IPS-20b (cell line): ENCODE results near the gene AP5Z1.

Experiments
- H3K27ac ChIP-seq: one replicate; pipeline ENCODE4 v1.5.1; 2013; ENCODE audit warnings: low read length
- H3K27me3 ChIP-seq: 2 replicates; pipeline ENCODE4 v1.6.1; 2013; ENCODE audit warnings: mild to moderate bottlenecking, low read length, inconsistent platforms; ENCODE audit not compliant: insufficient read depth
- H3K36me3 ChIP-seq: 2 replicates; pipeline ENCODE4 v1.6.1; 2013; ENCODE audit warnings: low read depth, mild to moderate bottlenecking, inconsistent platforms, low read length, moderate library complexity; ENCODE audit not compliant: insufficient read depth
- H3K4me1 ChIP-seq: 2 replicates; pipeline ENCODE4 v1.6.1; 2013; ENCODE audit warnings: mild to moderate bottlenecking, control low read depth, inconsistent platforms, low read length, moderate library complexity; ENCODE audit not compliant: insufficient read depth
- H3K4me3 ChIP-seq: 2 replicates; pipeline ENCODE4 v1.5.1; 2013; ENCODE audit warnings: mild to moderate bottlenecking, low read length, inconsistent platforms
- H3K9ac ChIP-seq: 2 replicates; pipeline ENCODE4 v1.6.1; 2013; ENCODE audit warnings: low read depth, mild to moderate bottlenecking, inconsistent platforms, low read length, moderate library complexity
- H3K9me3 ChIP-seq: 2 replicates; pipeline ENCODE4 v1.6.1; 2013; ENCODE audit warnings: mild to moderate bottlenecking, low read depth, low read length, inconsistent platforms; ENCODE audit not compliant: insufficient read depth

Gene AP5Z1

DNA sequence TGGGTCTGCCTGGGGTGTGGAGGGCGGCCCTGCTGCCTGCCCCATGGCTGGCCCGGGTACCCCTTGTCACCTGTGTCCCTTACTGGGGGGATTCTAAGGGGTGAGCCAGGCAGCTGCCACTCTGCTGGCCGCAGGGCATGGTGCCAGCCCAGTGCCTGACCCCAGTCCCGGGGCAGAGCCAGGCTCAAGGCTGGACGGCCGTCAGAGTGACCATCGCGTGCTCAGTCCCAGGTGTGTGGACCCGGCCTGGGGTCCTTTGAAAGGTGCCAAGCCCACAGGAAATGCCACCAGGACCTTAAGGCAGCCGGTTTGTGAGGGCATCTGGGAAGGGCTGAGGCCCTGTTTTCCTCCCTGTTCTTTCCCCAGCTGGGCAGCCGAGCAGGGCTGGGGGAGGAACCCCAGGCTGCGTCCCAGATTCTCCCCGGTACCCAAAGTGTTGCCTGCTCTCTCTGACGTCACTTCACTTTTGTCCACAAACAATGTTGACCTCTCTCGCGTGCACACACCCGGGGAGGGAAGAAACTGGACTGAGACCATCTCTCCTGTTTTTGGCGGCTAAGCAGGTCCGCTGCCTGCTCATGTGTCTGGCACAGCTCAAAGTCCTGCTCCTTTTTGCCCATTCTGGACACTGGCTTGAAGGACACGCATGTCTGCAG lies 48.8 kb downstream of the AP5Z1 start:
- H3K27ac ChIP-seq = no peak overlapping the region
- no peaks in the 10 kb centered on the region for H3K27me3 ChIP-seq
- no peaks in the 10 kb centered on the region for H3K4me1 ChIP-seq
- no peak overlapping the region for H3K9ac ChIP-seq
- H3K4me3 ChIP-seq = no peak overlapping the region
- no peaks in the 10 kb centered on the region for H3K9me3 ChIP-seq
- no peaks in the 10 kb centered on the region for H3K36me3 ChIP-seq

DNA sequence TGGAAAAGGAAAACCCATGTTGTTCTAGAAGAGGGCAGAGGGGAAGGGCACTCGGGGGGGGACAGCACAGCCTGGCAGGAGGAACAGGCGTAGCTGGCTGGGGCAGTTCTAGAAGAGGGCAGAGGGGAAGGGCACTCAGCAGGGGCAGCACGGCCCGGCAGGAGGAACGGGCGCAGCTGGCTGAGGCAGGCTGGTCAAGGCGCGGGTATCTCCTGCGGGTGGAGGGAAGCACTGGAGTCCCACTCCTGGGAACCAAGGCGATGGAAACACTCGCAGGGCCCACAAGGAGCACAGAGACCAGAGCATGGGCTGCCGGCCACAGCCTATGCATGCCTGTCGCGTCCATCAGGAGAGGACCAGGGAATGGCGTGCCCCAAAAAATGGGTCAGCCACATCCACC lies 49.7 kb downstream of the AP5Z1 start:
- no peaks in the 10 kb centered on the region for H3K27me3 ChIP-seq
- H3K4me3 ChIP-seq = no peak overlapping the region
- no peaks in the 10 kb centered on the region for H3K4me1 ChIP-seq
- H3K9ac ChIP-seq = no peak overlapping the region
- H3K9me3 ChIP-seq = no peaks in the 10 kb centered on the region
- H3K27ac ChIP-seq = no peak overlapping the region
- H3K36me3 ChIP-seq = no peaks in the 10 kb centered on the region

- Histone ChIP-seq H3K4me3 (no peak overlapping the region), H3K9me3 (no peaks in the 10 kb centered on the region), H3K27me3 (no peaks in the 10 kb centered on the region), H3K4me1 (no peaks in the 10 kb centered on the region), H3K27ac (no peak overlapping the region), H3K9ac (no peak overlapping the region), H3K36me3 (no peaks in the 10 kb centered on the region)
These were observed 53.4 kb downstream of the AP5Z1 start for GRCh38 chr7:4828720-4829383.

GRCh38 chr7:4830176-4830575 lies 54.8 kb downstream of the AP5Z1 start:
- Histone ChIP-seq H3K27me3 (no peaks in the 10 kb centered on the region), H3K36me3 (no peaks in the 10 kb centered on the region), H3K4me1 (no peaks in the 10 kb centered on the region), H3K9ac (no peak overlapping the region), H3K27ac (no peak overlapping the region), H3K4me3 (no peak overlapping the region), H3K9me3 (no peaks in the 10 kb centered on the region)

DNA sequence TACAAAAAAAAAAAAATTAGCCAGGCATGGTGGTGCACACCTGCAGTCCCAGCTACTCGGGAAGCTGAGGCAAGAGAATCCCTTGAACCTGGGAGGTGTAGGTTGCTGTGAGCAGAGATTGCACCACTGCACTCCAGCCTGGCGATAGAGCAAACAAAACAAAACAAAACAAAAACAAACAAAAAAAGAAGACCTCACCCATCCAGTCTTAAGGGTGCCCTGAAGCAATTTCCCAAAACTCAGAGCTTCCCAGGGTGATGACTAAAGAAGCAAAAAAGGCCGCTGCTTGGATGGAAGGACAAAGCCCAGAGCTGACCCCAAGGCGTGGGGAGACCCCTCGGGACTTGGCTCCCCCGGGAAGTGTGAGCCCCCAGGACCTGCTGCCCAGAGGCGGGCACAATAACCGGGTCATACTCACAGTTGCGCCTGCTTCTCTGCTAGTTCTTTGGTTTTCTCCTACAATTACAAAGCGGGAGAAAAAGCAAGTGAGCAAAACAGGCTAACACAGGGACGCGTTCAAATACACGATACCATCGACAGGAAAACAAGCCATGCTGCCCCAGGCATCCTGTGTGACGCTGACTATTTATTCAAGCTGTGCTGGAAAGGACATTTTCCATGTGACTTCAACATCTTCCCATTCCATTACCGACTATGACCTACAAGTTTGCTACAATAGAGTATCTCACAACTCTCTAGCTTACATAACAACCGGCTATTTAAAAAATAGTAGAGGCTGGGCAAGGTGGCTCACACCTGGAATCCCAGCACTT lies 56.5 kb downstream of the AP5Z1 start:
- Histone ChIP-seq H3K4me3 (no peak overlapping the region), H3K36me3 (no peaks in the 10 kb centered on the region), H3K27ac (no peak overlapping the region), H3K4me1 (no peaks in the 10 kb centered on the region), H3K27me3 (no peaks in the 10 kb centered on the region), H3K9ac (no peak overlapping the region), H3K9me3 (no peaks in the 10 kb centered on the region)

GRCh38 chr7:4832711-4833110 lies 57.3 kb downstream of the AP5Z1 start:
- no peaks in the 10 kb centered on the region for H3K36me3 ChIP-seq
- H3K9me3 ChIP-seq = no peaks in the 10 kb centered on the region
- H3K27me3 ChIP-seq = no peaks in the 10 kb centered on the region
- no peaks in the 10 kb centered on the region for H3K4me1 ChIP-seq
- H3K4me3 ChIP-seq = no peak overlapping the region
- no peak overlapping the region for H3K9ac ChIP-seq
- H3K27ac ChIP-seq = no peak overlapping the region

DNA sequence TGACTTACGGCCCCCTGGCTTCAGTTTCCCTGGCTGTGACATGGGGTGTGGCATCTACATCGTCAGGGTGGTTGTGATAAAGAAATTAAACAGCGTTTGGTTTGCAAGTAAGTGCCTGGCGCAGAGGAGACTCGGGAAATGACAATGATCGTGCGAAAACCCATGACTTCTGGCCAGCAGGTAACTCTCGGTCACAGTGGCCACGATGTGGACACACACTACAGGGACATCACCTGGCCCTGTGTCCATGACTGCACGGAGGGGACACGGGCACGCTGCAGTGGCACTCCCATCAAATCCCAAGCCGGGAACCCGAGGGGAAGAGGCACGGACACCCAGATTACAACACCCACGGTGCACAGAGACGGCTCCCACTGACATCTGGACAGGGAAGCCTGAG lies 57.8 kb downstream of the AP5Z1 start:
- Histone ChIP-seq H3K27ac (no peak overlapping the region), H3K4me1 (no peaks in the 10 kb centered on the region), H3K9me3 (no peaks in the 10 kb centered on the region), H3K9ac (no peak overlapping the region), H3K4me3 (no peak overlapping the region), H3K36me3 (no peaks in the 10 kb centered on the region), H3K27me3 (no peaks in the 10 kb centered on the region)

DNA sequence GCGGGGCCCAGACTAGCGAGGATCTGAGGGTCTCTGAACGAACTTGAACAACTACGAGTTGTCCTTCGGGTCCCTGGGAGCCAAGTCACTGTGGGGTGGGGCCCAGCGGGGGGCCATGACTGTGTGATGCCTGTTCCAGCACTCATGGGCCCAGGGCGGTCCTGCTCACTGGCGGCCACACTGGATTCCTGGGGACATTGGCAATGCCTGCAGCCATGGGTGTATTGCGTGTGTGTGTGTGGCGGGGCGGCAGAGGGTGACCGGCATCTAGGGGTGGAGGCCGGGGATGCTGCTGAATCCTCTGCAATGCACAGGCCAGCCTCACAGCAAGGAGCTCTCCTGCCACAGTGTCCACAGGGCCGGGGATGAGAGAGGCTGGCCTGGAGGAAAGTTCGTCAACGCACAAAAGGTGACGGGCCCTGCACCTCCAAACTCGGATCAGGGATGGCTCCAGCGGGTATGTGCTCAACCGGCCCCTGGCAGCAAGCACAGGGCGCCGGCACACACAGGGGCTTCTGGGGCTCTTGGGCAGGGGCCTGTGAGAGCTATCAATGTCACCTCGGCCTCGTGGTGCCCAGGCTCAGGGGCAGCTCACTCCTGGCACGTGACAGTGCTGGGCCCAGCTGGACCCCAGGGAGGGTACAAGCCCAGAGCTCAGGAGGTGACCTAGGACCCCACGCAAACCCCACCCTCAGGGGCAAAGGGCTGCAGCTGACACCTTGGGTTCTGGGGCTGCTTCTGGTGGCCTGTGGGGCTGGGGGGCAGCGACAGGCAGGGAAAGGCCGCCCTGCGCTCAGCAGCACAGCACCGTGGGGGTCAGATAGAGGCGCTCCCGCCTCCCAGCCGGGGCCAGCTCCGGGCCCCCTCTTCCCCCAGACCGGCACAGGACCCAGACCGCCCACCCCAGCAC lies 58.5 kb downstream of the AP5Z1 start:
- no peaks in the 10 kb centered on the region for H3K4me1 ChIP-seq
- H3K36me3 ChIP-seq = no peaks in the 10 kb centered on the region
- no peaks in the 10 kb centered on the region for H3K9me3 ChIP-seq
- no peak overlapping the region for H3K27ac ChIP-seq
- H3K27me3 ChIP-seq = no peaks in the 10 kb centered on the region
- H3K4me3 ChIP-seq = no peak overlapping the region
- no peak overlapping the region for H3K9ac ChIP-seq

DNA sequence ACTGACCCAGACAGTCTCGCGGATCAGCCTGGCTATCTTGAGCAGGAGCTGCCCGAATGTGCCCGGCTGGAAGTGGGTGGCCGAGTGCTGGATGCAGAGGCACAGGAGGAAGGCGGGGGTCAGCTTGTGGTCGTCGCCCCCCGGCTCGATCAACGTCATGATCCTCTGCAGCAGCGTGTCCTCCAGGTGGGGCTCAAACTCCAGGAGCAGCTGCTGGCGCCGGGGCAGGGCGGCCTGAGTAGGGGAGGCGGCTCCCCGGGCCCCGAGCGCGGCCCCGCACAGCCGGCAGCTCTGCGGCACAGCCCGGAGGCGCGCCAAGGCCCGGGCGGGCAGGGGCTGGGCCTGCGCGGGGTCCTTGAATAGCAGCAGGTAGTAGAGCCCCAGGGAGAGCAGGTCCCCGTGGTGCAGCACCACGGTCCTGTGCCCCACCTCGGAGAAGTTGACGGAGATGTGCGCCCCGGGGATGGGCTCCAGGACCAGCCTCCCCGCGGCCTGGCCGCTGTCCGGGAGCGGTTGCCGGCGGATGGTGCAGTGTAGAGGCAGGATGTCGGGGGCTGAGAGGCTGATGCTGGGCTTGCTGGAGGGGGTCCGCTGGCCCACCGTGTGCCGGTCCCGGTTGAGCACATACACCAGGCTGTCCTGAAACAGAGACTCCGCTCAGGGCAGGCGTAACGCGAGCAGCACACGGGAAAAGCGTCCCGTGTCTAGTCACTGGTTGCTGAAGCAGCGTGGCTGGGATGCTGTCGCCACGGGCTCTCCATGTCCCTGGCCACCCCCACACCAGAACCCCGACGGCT lies 59.4 kb downstream of the AP5Z1 start:
- Histone ChIP-seq H3K4me1 (no peaks in the 10 kb centered on the region), H3K9me3 (no peaks in the 10 kb centered on the region), H3K27me3 (no peaks in the 10 kb centered on the region), H3K4me3 (no peak overlapping the region), H3K9ac (no peak overlapping the region), H3K27ac (no peak overlapping the region), H3K36me3 (no peaks in the 10 kb centered on the region)

GRCh38 chr7:4835398-4836205 lies 60.2 kb downstream of the AP5Z1 start:
- H3K9me3 ChIP-seq = no peaks in the 10 kb centered on the region
- no peak overlapping the region for H3K9ac ChIP-seq
- H3K4me3 ChIP-seq = no peak overlapping the region
- no peaks in the 10 kb centered on the region for H3K4me1 ChIP-seq
- no peak overlapping the region for H3K27ac ChIP-seq
- no peaks in the 10 kb centered on the region for H3K36me3 ChIP-seq
- no peaks in the 10 kb centered on the region for H3K27me3 ChIP-seq
